H7 (cell line): Measurements from ENCODE around the gene CX3CR1. TPM values are rescaled to one million over a fixed set of nuclear protein-coding genes. Genes with fewer than 3 reads are reported as not detected.
"Not testable (repeated sequence)": the region's sequence is repeated elsewhere in the genome, so short reads cannot be mapped to it uniquely, and the experiment has no call there.

ENCODE experiments used
- DNase-seq: peaks from one replicate; pipeline ENCODE4 v3.0.0; 2012
- H3K27me3 ChIP-seq: 2 replicates; pipeline ENCODE4 v1.6.0; 2011; ENCODE audit warnings: mild to moderate bottlenecking, low read length; ENCODE audit not compliant: control insufficient read depth, insufficient read depth
- H3K36me3 ChIP-seq: replicated peaks from 2 replicates; pipeline ENCODE4 v1.5.1; 2011; ENCODE audit warnings: low read length; ENCODE audit not compliant: control insufficient read depth, insufficient read depth
- H3K4me3 ChIP-seq: 2 replicates; pipeline ENCODE4 v1.5.1; 2011; ENCODE audit warnings: low read depth, mild to moderate bottlenecking, control low read depth, low read length, moderate library complexity; ENCODE audit not compliant: insufficient read depth
- total RNA-seq: library from RNA; depleted of rRNA; stranded (reverse); fragments of >200 nt; shearing (Covaris generic); gene quantifications from 2 replicates; pipeline ENCODE4 v1.2.3, GENCODE V29; 2014; rRNA removed

CX3CR1 gene
- total RNA-seq: 0.03 and 1.0 TPM in 2 replicates

- no peaks in the 10 kb centered on the region for H3K36me3 ChIP-seq
- H3K27me3 ChIP-seq: no peaks in the 10 kb centered on the region
- H3K4me3 ChIP-seq: no peak within 1 kb of the TSS
- DNase-seq: no peak
Observed at GRCh38 chr3:39279745-39280517, at the start of gene CX3CR1. Gene CX3CR1 (minus strand): TSS chr3:39280036. CDS start chr3:39266509, 13,527 bp downstream.

- no peaks in the 10 kb centered on the region for H3K36me3 ChIP-seq
- H3K4me3 ChIP-seq: no peak within 1 kb of the TSS
- H3K27me3 ChIP-seq: no peaks in the 10 kb centered on the region
- no peak for DNase-seq
Observed at GRCh38 chr3:39329493-39329892, 49.7 kb upstream of the CX3CR1 start, which contains the start of gene CCR8. Gene CCR8 (plus strand): TSS chr3:39329709. CDS start chr3:39332332, 2,623 bp downstream.

GRCh38 chr3:39327746-39328349, 48.0 kb upstream of the CX3CR1 start:
- H3K36me3 ChIP-seq: no peaks in the 10 kb centered on the region
- no peaks in the 10 kb centered on the region for H3K27me3 ChIP-seq
- DNase-seq: no peak

GRCh38 chr3:39327053-39327745, 47.4 kb upstream of the CX3CR1 start:
- no peak for DNase-seq
- no peaks in the 10 kb centered on the region for H3K36me3 ChIP-seq
- H3K27me3 ChIP-seq: no peaks in the 10 kb centered on the region
- no peak overlapping the region for H3K4me3 ChIP-seq

More at GRCh38 chr3:39327746-39328349, 48.0 kb upstream of the CX3CR1 start:
- no peak overlapping the region for H3K4me3 ChIP-seq

- no peak for DNase-seq
- H3K4me3 ChIP-seq: no peak overlapping the region
- no peaks in the 10 kb centered on the region for H3K27me3 ChIP-seq
- no peaks in the 10 kb centered on the region for H3K36me3 ChIP-seq
Observed at GRCh38 chr3:39325236-39325635, 45.4 kb upstream of the CX3CR1 start.

GRCh38 chr3:39323494-39323893, 43.7 kb upstream of the CX3CR1 start:
- Histone ChIP-seq H3K27me3 (no peaks in the 10 kb centered on the region), H3K4me3 (no peak overlapping the region), H3K36me3 (no peaks in the 10 kb centered on the region)
- no peak for DNase-seq

- Histone ChIP-seq H3K36me3 (no peaks in the 10 kb centered on the region), H3K4me3 (no peak overlapping the region), H3K27me3 (no peaks in the 10 kb centered on the region)
- no peak for DNase-seq
Observed at GRCh38 chr3:39322936-39323335, 43.1 kb upstream of the CX3CR1 start.

- H3K36me3 ChIP-seq, H3K4me3 ChIP-seq, H3K27me3 ChIP-seq, DNase-seq: not testable (repeated sequence)
Observed at GRCh38 chr3:39322209-39322715, 42.4 kb upstream of the CX3CR1 start.

GRCh38 chr3:39321574-39321983, 41.7 kb upstream of the CX3CR1 start:
- not testable (repeated sequence) for H3K27me3 ChIP-seq, DNase-seq, H3K4me3 ChIP-seq, H3K36me3 ChIP-seq

- Histone ChIP-seq H3K4me3 (no peak overlapping the region), H3K27me3 (no peaks in the 10 kb centered on the region), H3K36me3 (no peaks in the 10 kb centered on the region)
- no peak for DNase-seq
Observed at GRCh38 chr3:39319249-39319648, 39.4 kb upstream of the CX3CR1 start.

- no peak overlapping the region for H3K4me3 ChIP-seq
- no peaks in the 10 kb centered on the region for H3K36me3 ChIP-seq
- H3K27me3 ChIP-seq: no peaks in the 10 kb centered on the region
- DNase-seq: no peak
Observed at GRCh38 chr3:39318301-39318700, 38.5 kb upstream of the CX3CR1 start.

GRCh38 chr3:39317571-39318169, 37.8 kb upstream of the CX3CR1 start:
- no peaks in the 10 kb centered on the region for H3K36me3 ChIP-seq
- H3K27me3 ChIP-seq: no peaks in the 10 kb centered on the region
- no peak overlapping the region for H3K4me3 ChIP-seq
- DNase-seq: no peak

GRCh38 chr3:39315420-39315819, 35.6 kb upstream of the CX3CR1 start:
- no peaks in the 10 kb centered on the region for H3K27me3 ChIP-seq
- no peaks in the 10 kb centered on the region for H3K36me3 ChIP-seq
- no peak for DNase-seq
- no peak overlapping the region for H3K4me3 ChIP-seq

GRCh38 chr3:39313289-39313688, 33.5 kb upstream of the CX3CR1 start:
- H3K36me3 ChIP-seq: no peaks in the 10 kb centered on the region
- H3K27me3 ChIP-seq: no peaks in the 10 kb centered on the region
- no peak overlapping the region for H3K4me3 ChIP-seq
- DNase-seq: no peak
